T-cell (primary cell): ENCODE measurements around the gene UMAD1. TPM values are rescaled to one million over a fixed set of nuclear protein-coding genes. Genes with fewer than 3 reads are reported as not detected.

Experiments
- total RNA-seq, 35 experiments: library from RNA in 6 of 35; stranded (reverse) in 6 of 35; fragments of 120-200 nt in 1 of 35; gene quantifications; one replicate each; pipeline versions ENCODE4 v1.2.1 to v1.2.4 and lab custom pipeline; 2013 to 2026

UMAD1 gene
- total RNA-seq, 5 donors from 2014 or later (not counting 1 experiment from before 2014, with no cell fraction given) = 13.8 to 19.8 (median 16.6) TPM

Other genes starting within 250 kb of the UMAD1 start
- gene COL28A1, start 104.9 kb upstream of the UMAD1 start, total RNA-seq = under 1 TPM in 4 of 5 donors, not detected in 1; 0.09 to 0.23 (median 0.19) TPM
- 10 to 100 TPM; 26.2 to 33.4 (median 28.0) TPM for gene MIOS, start 73.9 kb upstream of the UMAD1 start, total RNA-seq
- 10 to 100 TPM; 24.5 to 28.5 (median 26.8) TPM for gene RPA3, start 77.9 kb downstream of the UMAD1 start, total RNA-seq